ENCODE results near the gene MAPK14. TPM values are rescaled to one million over a fixed set of nuclear protein-coding genes. Genes with fewer than 3 reads are reported as not detected.

Gene MAPK14
- total and polyA plus RNA-seq, 5 donors from 2014 or later: 44.6 to 65.0 (median 53.8) TPM

DNA sequence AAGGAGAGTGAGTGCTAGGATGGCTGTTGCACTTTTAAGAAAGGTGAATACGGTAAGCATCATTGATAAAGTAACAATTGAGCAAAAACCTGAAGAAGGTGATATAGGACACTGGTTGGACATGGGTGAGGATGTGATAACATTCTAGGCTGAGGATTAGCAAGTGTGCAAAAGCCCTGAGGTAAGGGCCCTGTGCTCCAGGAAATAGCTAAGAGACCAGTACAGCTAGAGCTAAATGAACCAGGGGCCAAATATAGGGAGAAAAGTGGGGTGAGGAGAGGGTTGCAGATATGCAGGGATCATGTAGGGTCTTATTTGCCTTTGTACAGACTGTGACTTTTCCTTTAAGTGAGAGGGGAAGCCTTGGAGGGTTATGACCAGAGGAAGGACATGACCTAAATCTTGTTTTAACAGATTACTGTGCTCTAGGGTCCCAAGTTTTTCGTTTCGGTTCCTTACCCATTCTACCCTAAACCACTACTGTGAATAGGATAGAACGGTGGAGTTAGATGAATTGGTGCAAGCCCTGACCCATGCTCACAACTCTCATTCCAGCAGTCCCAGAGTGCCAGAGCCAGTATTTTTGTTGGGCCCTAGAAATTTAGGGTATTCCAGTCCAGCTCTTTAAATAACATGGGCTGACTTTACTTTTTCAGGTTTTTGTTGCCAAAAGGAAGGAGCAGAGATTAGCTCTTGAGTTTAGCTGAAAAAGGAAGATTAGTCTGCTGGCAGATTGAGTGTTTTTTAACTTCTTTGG lies 10.7 kb downstream of the MAPK14 start:
- H3K4me3 Mint-ChIP-seq: peak overlapping the region in 3 of 4 donors; percentile 0 to 55 (median 13)
- Histone ChIP-seq H3K4me1 (ENCODE audit: control insufficient read depth, insufficient read depth, low read length, poor library complexity, severe bottlenecking) (peaks cover 45% of the 10 kb centered on the region), H3K27ac (ENCODE audit: insufficient read depth, low read length, poor library complexity, severe bottlenecking) (no peak overlapping the region), H3K9me3 (ENCODE audit: control insufficient read depth in 2 of 2, low read length in 2 of 2) (no peaks in the 10 kb centered on the region), H3K36me3 (ENCODE audit: control insufficient read depth, insufficient read depth, low read length) (no peaks in the 10 kb centered on the region), H3K27me3 (ENCODE audit: control insufficient read depth, insufficient read depth, low read length) (no peaks in the 10 kb centered on the region), H3K4me3 (ENCODE audit: low read depth, low read length) (peak overlapping the region; percentile 5)
- H3K27ac Mint-ChIP-seq: peak overlapping the region; percentile 10 to 71 (median 68)
- H3K4me1 Mint-ChIP-seq: peaks cover 40 to 82% (median 69%) of the 10 kb centered on the region in 4 donors
- no peaks in the 10 kb centered on the region for H3K9me3 Mint-ChIP-seq
- peaks cover 9% of the 10 kb centered on the region for H3K36me3 Mint-ChIP-seq
- no peak for ATAC-seq (ENCODE audit: low read depth in 2 of 2)
- DNase-seq: no peak
- no peaks in the 10 kb centered on the region for H3K27me3 Mint-ChIP-seq

DNA sequence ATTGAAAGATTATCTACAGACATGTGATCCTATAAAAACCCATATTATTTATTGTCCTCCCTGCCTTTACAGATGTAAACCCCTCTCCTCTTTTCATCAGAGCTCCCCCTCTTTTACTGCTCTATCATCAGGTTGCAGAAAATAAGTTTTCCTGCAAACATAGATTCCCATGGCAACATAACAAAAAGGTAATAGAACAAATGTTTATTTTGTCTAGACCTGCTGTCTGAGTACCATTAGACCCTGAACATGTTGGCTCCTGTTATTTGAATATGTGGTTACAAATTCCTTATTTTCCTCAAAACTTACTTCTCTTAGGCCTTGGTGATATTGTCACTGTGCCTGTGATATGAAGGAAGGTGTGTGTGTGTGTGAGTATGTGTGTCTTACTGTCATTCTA lies 11.5 kb downstream of the MAPK14 start:
- Histone ChIP-seq H3K27me3 (ENCODE audit: control insufficient read depth, insufficient read depth, low read length) (no peaks in the 10 kb centered on the region), H3K4me3 (ENCODE audit: low read depth, low read length) (peak overlapping the region; percentile 8), H3K9me3 (ENCODE audit: control insufficient read depth in 2 of 2, low read length in 2 of 2) (no peaks in the 10 kb centered on the region), H3K27ac (ENCODE audit: insufficient read depth, low read length, poor library complexity, severe bottlenecking) (no peak overlapping the region), H3K4me1 (ENCODE audit: control insufficient read depth, insufficient read depth, low read length, poor library complexity, severe bottlenecking) (peaks cover 37% of the 10 kb centered on the region), H3K36me3 (ENCODE audit: control insufficient read depth, insufficient read depth, low read length) (no peaks in the 10 kb centered on the region)
- Mint-ChIP-seq H3K27ac (peak overlapping the region in 2 of 3 donors; percentile 34 to 71), H3K9me3 (no peaks in the 10 kb centered on the region), H3K4me1 (peaks cover 36 to 77% (median 64%) of the 10 kb centered on the region in 4 donors), H3K4me3 (peak overlapping the region in 3 of 4 donors; percentile 0 to 55 (median 3)), H3K27me3 (no peaks in the 10 kb centered on the region), H3K36me3 (peaks cover 9% of the 10 kb centered on the region)
- ATAC-seq (ENCODE audit: low read depth in 2 of 2) (no peak), DNase-seq (no peak)

DNA sequence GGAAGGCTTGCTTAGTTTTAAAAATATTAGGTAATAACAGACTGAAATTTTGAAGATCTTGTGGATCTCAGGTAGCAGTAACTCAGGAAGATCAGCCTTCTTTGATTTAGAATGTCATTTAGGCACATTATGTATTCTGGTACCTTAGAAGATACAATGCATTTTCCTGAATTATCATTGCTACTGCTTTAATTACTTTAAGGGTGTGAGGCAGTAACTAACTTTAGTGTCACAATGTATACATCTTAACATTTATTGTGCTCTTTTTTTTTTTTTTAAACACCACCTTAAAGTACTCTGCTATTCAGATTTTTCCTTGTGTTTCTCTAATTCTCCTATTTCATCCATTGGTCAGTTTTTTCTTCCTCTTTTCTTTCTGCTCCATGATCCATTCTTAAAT lies 13.3 kb downstream of the MAPK14 start:
- Histone ChIP-seq H3K27me3 (ENCODE audit: control insufficient read depth, insufficient read depth, low read length) (no peaks in the 10 kb centered on the region), H3K4me1 (ENCODE audit: control insufficient read depth, insufficient read depth, low read length, poor library complexity, severe bottlenecking) (peaks cover 34% of the 10 kb centered on the region), H3K27ac (ENCODE audit: insufficient read depth, low read length, poor library complexity, severe bottlenecking) (no peak overlapping the region), H3K9me3 (ENCODE audit: control insufficient read depth in 2 of 2, low read length in 2 of 2) (no peaks in the 10 kb centered on the region), H3K36me3 (ENCODE audit: control insufficient read depth, insufficient read depth, low read length) (no peaks in the 10 kb centered on the region), H3K4me3 (ENCODE audit: low read depth, low read length) (peak overlapping the region; percentile 8)
- Mint-ChIP-seq H3K27ac (peak overlapping the region in 2 of 3 donors; percentile 3 to 16), H3K4me3 (peak overlapping the region in 2 of 4 donors; percentile 5 to 29), H3K36me3 (peaks cover 5% of the 10 kb centered on the region), H3K27me3 (no peaks in the 10 kb centered on the region), H3K9me3 (no peaks in the 10 kb centered on the region), H3K4me1 (peaks cover 30 to 77% (median 63%) of the 10 kb centered on the region in 4 donors)
- ATAC-seq (ENCODE audit: low read depth in 2 of 2) (no peak), DNase-seq (no peak)

DNA sequence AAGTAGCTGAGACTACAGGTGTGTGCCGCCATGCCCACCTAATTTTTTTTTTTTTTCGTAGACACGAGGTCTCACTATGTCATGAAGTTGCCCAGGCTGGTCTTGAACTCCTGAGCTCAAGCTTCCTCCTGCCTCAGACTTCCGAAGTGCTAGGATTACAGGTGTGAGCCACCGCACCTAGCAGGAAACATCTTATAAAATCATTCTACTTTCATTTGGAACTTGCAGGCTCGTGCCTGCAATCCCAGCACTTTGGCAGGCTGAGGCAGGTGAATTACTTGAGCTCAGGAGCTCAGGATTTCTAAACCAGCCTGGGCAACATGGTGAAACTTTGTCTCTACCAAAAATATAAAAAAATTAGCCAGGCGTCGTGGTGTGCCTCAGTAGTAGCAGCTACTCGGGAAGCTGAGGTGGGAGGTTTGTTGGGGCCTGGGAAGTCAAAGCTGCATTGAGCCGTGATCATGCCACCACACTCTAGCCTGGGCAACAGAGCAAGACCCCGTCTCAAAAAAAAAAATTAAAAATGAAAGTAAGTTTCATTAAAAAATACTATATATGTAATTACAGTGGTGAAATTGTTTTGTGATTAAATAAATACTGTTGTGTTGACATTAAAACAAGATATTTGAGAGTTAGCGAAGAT lies 15.1 kb downstream of the MAPK14 start:
- Histone ChIP-seq H3K27ac (ENCODE audit: insufficient read depth, low read length, poor library complexity, severe bottlenecking) (no peak overlapping the region), H3K9me3 (ENCODE audit: control insufficient read depth in 2 of 2, low read length in 2 of 2) (no peaks in the 10 kb centered on the region), H3K27me3 (ENCODE audit: control insufficient read depth, insufficient read depth, low read length) (no peaks in the 10 kb centered on the region), H3K36me3 (ENCODE audit: control insufficient read depth, insufficient read depth, low read length) (no peaks in the 10 kb centered on the region), H3K4me1 (ENCODE audit: control insufficient read depth, insufficient read depth, low read length, poor library complexity, severe bottlenecking) (peaks cover 22% of the 10 kb centered on the region), H3K4me3 (ENCODE audit: low read depth, low read length) (no peak overlapping the region)
- peaks cover 0 to 1% (median 0%) of the 10 kb centered on the region in 7 donors for H3K9me3 Mint-ChIP-seq
- peaks cover 11% of the 10 kb centered on the region for H3K36me3 Mint-ChIP-seq
- no peak overlapping the region for H3K27ac Mint-ChIP-seq
- no peak for ATAC-seq (ENCODE audit: low read depth in 2 of 2)
- no peak for DNase-seq
- no peaks in the 10 kb centered on the region for H3K27me3 Mint-ChIP-seq
- H3K4me1 Mint-ChIP-seq: peaks cover 30 to 74% (median 63%) of the 10 kb centered on the region in 4 donors
- no peak overlapping the region for H3K4me3 Mint-ChIP-seq

DNA sequence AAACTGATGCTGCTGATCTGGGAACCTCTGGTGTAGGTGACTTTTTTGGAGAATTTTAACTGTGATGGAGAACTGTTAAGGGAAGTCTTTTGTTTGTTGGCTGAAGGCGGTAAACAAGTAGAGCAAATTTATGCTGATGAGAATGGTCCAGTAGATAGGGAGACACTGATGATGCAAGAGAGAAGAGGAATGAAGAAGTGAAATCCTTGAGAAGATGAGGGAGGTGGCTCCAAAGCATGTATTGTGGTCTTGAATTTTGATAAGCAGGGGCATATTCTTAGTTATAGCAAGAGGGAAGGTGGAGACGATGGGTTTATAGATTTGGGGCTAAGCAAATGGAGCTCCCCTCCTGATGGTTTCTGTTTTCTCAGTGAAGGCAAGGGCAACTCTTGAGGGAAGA lies 22.0 kb downstream of the MAPK14 start:
- Mint-ChIP-seq H3K27me3 (no peaks in the 10 kb centered on the region), H3K27ac (no peak overlapping the region), H3K4me3 (no peak overlapping the region), H3K4me1 (peaks cover 1 to 21% (median 15%) of the 10 kb centered on the region in 4 donors), H3K36me3 (peaks cover 6% of the 10 kb centered on the region), H3K9me3 (peaks cover 0 to 1% (median 0%) of the 10 kb centered on the region in 7 donors)
- H3K4me1 ChIP-seq (ENCODE audit: control insufficient read depth, insufficient read depth, low read length, poor library complexity, severe bottlenecking): peaks cover 28% of the 10 kb centered on the region
- H3K27ac ChIP-seq (ENCODE audit: insufficient read depth, low read length, poor library complexity, severe bottlenecking): no peak overlapping the region
- DNase-seq (no peak), ATAC-seq (ENCODE audit: low read depth in 2 of 2) (no peak)
- no peaks in the 10 kb centered on the region for H3K27me3 ChIP-seq (ENCODE audit: control insufficient read depth, insufficient read depth, low read length)
- H3K4me3 ChIP-seq (ENCODE audit: low read depth, low read length): no peak overlapping the region
- peaks cover 20% of the 10 kb centered on the region for H3K36me3 ChIP-seq (ENCODE audit: control insufficient read depth, insufficient read depth, low read length)
- H3K9me3 ChIP-seq (ENCODE audit: control insufficient read depth in 2 of 2, low read length in 2 of 2): no peaks in the 10 kb centered on the region

DNA sequence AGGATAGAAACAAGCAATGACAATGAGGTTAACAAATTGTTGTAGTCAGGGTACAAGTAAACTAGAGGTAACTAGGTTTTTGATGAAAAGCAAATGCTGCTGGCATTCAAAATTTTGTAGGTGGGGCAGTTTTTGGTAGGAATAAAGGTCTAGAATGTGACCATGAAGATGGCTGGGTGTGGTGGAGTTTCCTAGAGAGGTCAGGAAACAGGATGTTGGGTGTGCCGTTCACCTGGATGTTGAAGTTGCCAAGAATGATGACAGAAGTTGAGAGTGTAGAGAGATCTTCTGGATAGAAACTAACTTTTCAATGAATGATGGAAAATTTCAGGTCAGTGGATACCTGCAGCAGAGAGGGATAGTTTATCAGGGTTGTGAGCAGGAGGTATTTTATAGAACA lies 22.7 kb downstream of the MAPK14 start:
- peak; percentile 50 to 53 for ATAC-seq (ENCODE audit: low read depth in 2 of 2)
- Mint-ChIP-seq H3K9me3 (peaks cover 0 to 1% (median 0%) of the 10 kb centered on the region in 7 donors), H3K4me3 (no peak overlapping the region), H3K4me1 (peaks cover 7 to 21% (median 15%) of the 10 kb centered on the region in 4 donors), H3K27me3 (no peaks in the 10 kb centered on the region), H3K27ac (no peak overlapping the region), H3K36me3 (peaks cover 6% of the 10 kb centered on the region)
- Histone ChIP-seq H3K36me3 (ENCODE audit: control insufficient read depth, insufficient read depth, low read length) (peaks cover 27% of the 10 kb centered on the region), H3K4me3 (ENCODE audit: low read depth, low read length) (peak overlapping the region; percentile 66), H3K9me3 (ENCODE audit: control insufficient read depth in 2 of 2, low read length in 2 of 2) (no peaks in the 10 kb centered on the region), H3K27ac (ENCODE audit: insufficient read depth, low read length, poor library complexity, severe bottlenecking) (no peak overlapping the region), H3K27me3 (ENCODE audit: control insufficient read depth, insufficient read depth, low read length) (no peaks in the 10 kb centered on the region), H3K4me1 (ENCODE audit: control insufficient read depth, insufficient read depth, low read length, poor library complexity, severe bottlenecking) (peaks cover 28% of the 10 kb centered on the region)
- DNase-seq: peak in 2 of 3 donors; percentile 2 to 62

DNA sequence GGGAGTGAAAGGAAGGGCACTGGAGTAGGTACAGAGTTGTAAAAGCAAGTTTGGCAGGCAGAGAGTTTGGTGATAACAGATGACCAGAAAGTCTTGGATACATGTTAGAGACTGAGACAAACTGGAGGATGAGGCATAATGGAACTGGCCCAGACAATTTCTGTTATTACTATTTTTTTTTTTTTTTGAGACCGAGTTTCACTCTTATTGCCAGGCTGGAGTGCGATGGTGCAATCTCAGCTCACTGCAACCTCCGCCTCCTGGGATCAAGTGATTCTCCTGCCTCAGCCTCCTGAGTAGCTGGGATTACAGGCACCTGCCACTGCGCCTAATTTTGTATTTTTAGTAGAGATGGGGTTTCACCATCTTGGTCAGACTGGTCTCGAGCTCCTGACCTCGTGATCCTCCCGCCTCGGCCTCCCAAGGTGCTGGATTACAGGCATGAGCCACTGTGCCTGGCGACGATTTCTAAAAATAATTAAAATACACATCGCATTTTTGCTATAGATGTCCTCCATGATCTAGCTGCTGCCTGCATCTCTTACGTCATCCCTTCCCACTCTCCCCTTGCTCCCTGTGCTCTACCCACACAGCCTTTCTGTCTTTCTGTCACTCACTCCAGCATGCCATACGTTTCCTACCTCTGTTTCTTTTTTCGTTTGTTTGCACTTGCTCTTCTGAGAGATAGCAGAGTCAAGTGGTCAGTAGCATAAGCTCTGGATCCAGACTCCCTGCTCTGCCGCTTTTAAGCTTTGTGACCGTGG lies 23.5 kb downstream of the MAPK14 start:
- ATAC-seq (ENCODE audit: low read depth in 2 of 2) (no peak), DNase-seq (no peak)
- Histone ChIP-seq H3K27ac (ENCODE audit: insufficient read depth, low read length, poor library complexity, severe bottlenecking) (no peak overlapping the region), H3K9me3 (ENCODE audit: control insufficient read depth in 2 of 2, low read length in 2 of 2) (no peaks in the 10 kb centered on the region), H3K27me3 (ENCODE audit: control insufficient read depth, insufficient read depth, low read length) (no peaks in the 10 kb centered on the region), H3K4me1 (ENCODE audit: control insufficient read depth, insufficient read depth, low read length, poor library complexity, severe bottlenecking) (peaks cover 28% of the 10 kb centered on the region), H3K36me3 (ENCODE audit: control insufficient read depth, insufficient read depth, low read length) (peaks cover 27% of the 10 kb centered on the region), H3K4me3 (ENCODE audit: low read depth, low read length) (peak overlapping the region; percentile 66)
- Mint-ChIP-seq H3K36me3 (peaks cover 6% of the 10 kb centered on the region), H3K27me3 (no peaks in the 10 kb centered on the region), H3K4me1 (peaks cover 7 to 24% (median 16%) of the 10 kb centered on the region in 4 donors), H3K27ac (no peak overlapping the region), H3K9me3 (peaks cover 0 to 1% (median 0%) of the 10 kb centered on the region in 7 donors), H3K4me3 (no peak overlapping the region)
